Measurements from ENCODE around the gene INHBE. TPM values are rescaled to one million over a fixed set of nuclear protein-coding genes. Genes with fewer than 3 reads are reported as not detected.

The INHBE gene
- total RNA-seq, 1 experiment from 2014 or later: 10.1 TPM

DNA sequence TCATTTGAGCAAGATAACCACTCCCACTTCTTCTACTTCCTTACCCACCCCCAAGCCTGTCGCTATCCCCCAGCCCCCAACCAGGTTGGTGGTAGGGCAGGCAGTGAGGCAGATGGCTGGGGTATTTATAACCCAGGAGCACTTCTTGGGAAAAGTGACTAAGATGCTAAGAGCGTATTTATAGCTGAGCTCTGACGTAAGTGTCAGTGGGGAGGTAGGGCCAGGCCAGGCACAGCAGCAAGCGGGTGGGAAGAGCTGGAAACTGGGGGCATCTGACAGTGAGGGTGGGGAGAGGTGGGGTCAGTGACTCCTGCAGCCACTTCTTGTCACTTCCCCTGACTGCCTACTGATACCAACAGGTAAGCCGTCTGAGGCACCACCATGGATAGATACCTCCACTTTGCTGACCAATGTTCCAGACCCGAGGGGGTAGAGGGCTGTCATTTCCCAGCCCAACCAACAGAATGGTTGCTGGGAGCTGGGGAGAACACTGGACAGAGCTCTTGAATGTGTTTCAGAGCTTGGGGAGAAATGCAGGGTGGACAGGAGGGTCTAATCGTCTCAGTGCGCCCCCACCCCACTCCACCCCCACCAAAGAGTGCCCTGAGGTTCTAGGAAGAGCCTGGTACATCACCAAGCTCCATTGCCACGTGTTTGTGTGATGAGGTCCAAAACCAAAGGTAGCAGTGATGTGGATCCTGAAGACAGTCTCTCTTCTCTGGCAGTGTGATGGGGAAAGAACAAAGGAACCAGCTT is 2.7 kb upstream of the INHBE start:
- Mint-ChIP-seq H3K36me3 (ENCODE audit: insufficient read depth in 1 of 3, low read depth in 3 of 3) (peaks cover 0 to 2% (median 0%) of the 10 kb centered on the region in 3 experiments; a peak in 2 of 7 replicates), H3K4me3 (no peak overlapping the region; a peak in 1 of 5 replicates), H3K9me3 (no peaks in the 10 kb centered on the region), H3K27me3 (ENCODE audit: low read depth) (peaks cover 1% of the 10 kb centered on the region), H3K27ac (peak overlapping the region in 1 of 3 experiments; percentile 44; a peak in 3 of 7 replicates), H3K4me1 (peaks cover 37 to 47% of the 10 kb centered on the region in 2 experiments)
- Histone ChIP-seq H3K27me3 (ENCODE audit: insufficient read depth, low read length) (no peaks in the 10 kb centered on the region), H3K27ac (ENCODE audit: insufficient read length, low read depth, low read length) (no peak overlapping the region), H2BK5ac (ENCODE audit: insufficient read length, low read length) (no peak overlapping the region), H4K5ac (ENCODE audit: insufficient read length, low read depth, low read length) (no peak overlapping the region), H3K23me2 (ENCODE audit: insufficient read length, low read depth, low read length, poor library complexity, severe bottlenecking) (peaks cover 15% of the 10 kb centered on the region), H2BK20ac (ENCODE audit: low read depth, low read length, poor library complexity, severe bottlenecking) (no peak overlapping the region), H4K91ac (ENCODE audit: insufficient read length, low read depth, low read length) (no peak overlapping the region), H3K79me2 (ENCODE audit: insufficient read depth, low read length) (no peaks in the 10 kb centered on the region), H4K8ac (replicated peaks; ENCODE audit: insufficient read length, low read depth, low read length) (no peak overlapping the region), H2BK12ac (ENCODE audit: insufficient read length, low read depth, low read length) (no peak overlapping the region), H3K56ac (ENCODE audit: insufficient read length, low read depth, low read length) (no peak overlapping the region), H2BK120ac (ENCODE audit: low read depth, low read length, poor library complexity, severe bottlenecking) (no peak overlapping the region), H2BK15ac (ENCODE audit: low read depth, low read length) (no peak overlapping the region), H2AFZ (ENCODE audit: low read length) (no peak overlapping the region), H3K4ac (ENCODE audit: low read depth, low read length) (no peak overlapping the region), H3K4me2 (ENCODE audit: insufficient read depth, insufficient read length, low read length) (no peak overlapping the region), H2AK5ac (ENCODE audit: insufficient read length, low read length) (no peak overlapping the region), H3T11ph (ENCODE audit: low read length) (no peak overlapping the region), H3K14ac (ENCODE audit: insufficient read depth, low read length) (no peak overlapping the region), H4K20me1 (ENCODE audit: control insufficient read depth, insufficient read depth, insufficient read length) (no peaks in the 10 kb centered on the region), H3K18ac (ENCODE audit: insufficient read length, low read depth, low read length) (no peak overlapping the region), H3K4me1 (ENCODE audit: insufficient read depth, low read length) (no peaks in the 10 kb centered on the region; the same call in 1 of the 2 replicates), H3K23ac (ENCODE audit: insufficient read length, low read depth, low read length) (no peak overlapping the region), H3K79me1 (ENCODE audit: insufficient read depth, low read depth, low read length, poor library complexity, severe bottlenecking) (no peaks in the 10 kb centered on the region), H3K9me3 (ENCODE audit: control insufficient read depth, low read depth, low read length) (no peaks in the 10 kb centered on the region), H3K9ac (ENCODE audit: extremely low read depth, insufficient read length, low read length) (no peak overlapping the region)
- WGBS (ENCODE audit: extremely low coverage, insufficient read length, low lambda C conversion rate): no CpG with 5 or more reads among the region's 9 CpGs
- DNase-seq: no peak
- TF ChIP-seq, protein P1, sequence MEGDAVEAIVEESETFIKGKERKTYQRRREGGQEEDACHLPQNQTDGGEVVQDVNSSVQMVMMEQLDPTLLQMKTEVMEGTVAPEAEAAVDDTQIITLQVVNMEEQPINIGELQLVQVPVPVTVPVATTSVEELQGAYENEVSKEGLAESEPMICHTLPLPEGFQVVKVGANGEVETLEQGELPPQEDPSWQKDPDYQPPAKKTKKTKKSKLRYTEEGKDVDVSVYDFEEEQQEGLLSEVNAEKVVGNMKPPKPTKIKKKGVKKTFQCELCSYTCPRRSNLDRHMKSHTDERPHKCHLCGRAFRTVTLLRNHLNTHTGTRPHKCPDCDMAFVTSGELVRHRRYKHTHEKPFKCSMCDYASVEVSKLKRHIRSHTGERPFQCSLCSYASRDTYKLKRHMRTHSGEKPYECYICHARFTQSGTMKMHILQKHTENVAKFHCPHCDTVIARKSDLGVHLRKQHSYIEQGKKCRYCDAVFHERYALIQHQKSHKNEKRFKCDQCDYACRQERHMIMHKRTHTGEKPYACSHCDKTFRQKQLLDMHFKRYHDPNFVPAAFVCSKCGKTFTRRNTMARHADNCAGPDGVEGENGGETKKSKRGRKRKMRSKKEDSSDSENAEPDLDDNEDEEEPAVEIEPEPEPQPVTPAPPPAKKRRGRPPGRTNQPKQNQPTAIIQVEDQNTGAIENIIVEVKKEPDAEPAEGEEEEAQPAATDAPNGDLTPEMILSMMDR (conservative IDR thresholded peaks at IDR 0.05): no peak

Data from H9 (cell line).